Mesothelial cell of epicardium (in vitro differentiated cells): Measurements from ENCODE around the gene ADGRL3. TPM values are rescaled to one million over a fixed set of nuclear protein-coding genes. Genes with fewer than 3 reads are reported as not detected.

ENCODE experiments used
- DNase-seq, 2 experiments: peaks; one replicate each; pipeline ENCODE4 v3.0.0; 2021; ENCODE audit warnings: low spot score in 2 of 2; ENCODE audit not compliant: unreplicated experiment in 2 of 2
- H3K27ac Mint-ChIP-seq: 2 replicates; pipeline ENCODE4 v1.8.0; 2021; ENCODE audit warnings: mixed read lengths
- H3K27me3 Mint-ChIP-seq: 2 replicates; pipeline ENCODE4 v1.8.0; 2021; ENCODE audit warnings: low read depth, mixed read lengths
- H3K36me3 Mint-ChIP-seq: 2 replicates; pipeline ENCODE4 v1.8.0; 2021; ENCODE audit warnings: mixed read lengths
- H3K4me1 Mint-ChIP-seq: 2 replicates; pipeline ENCODE4 v1.8.0; 2021; ENCODE audit warnings: mixed read lengths
- H3K4me3 Mint-ChIP-seq: 2 replicates; pipeline ENCODE4 v1.8.0; 2021; ENCODE audit warnings: mild to moderate bottlenecking, moderate library complexity, mixed read lengths
- H3K9me3 Mint-ChIP-seq: 2 replicates; pipeline ENCODE4 v1.8.0; 2021; ENCODE audit warnings: mixed read lengths
- CTCF ChIP-seq: fragments of 200-600 bp; sonication (generic); IDR thresholded peaks from one replicate; pipeline ENCODE4 v1.5.0; 2021; ENCODE audit warnings: antibody characterized with exemption; ENCODE audit not compliant: unreplicated experiment
- total RNA-seq: library from RNA; stranded (reverse); gene quantifications from 3 replicates; pipeline ENCODE4 v1.2.1, GENCODE V29; 2021

Gene ADGRL3
- total RNA-seq: 64.7 to 70.1 TPM (median 68.3 TPM) in 3 replicates

GRCh38 chr4:61200187-61200915 is at the start of gene ADGRL3:
TSS of gene ADGRL3 (plus strand) at chr4:61200326.
- H3K4me3 Mint-ChIP-seq: peak within 1 kb of the TSS; percentile 100
- H3K36me3 Mint-ChIP-seq: no peaks in the 10 kb centered on the region
- H3K27me3 Mint-ChIP-seq: peaks cover 5% of the 10 kb centered on the region
- peaks cover 33% of the 10 kb centered on the region for H3K4me1 Mint-ChIP-seq
- DNase-seq: peak; percentile 50 to 74
- peak within 1 kb of the TSS; percentile 97 for H3K27ac Mint-ChIP-seq
- no peak for TF ChIP-seq CTCF
- no peaks in the 10 kb centered on the region for H3K9me3 Mint-ChIP-seq

GRCh38 chr4:61152433-61152832 is 47.7 kb upstream of the ADGRL3 start:
- no peaks in the 10 kb centered on the region for H3K36me3 Mint-ChIP-seq
- H3K27ac Mint-ChIP-seq: no peak overlapping the region
- no peak overlapping the region for H3K4me3 Mint-ChIP-seq
- DNase-seq: no peak
- no peaks in the 10 kb centered on the region for H3K27me3 Mint-ChIP-seq
- TF ChIP-seq CTCF: no peak
- no peaks in the 10 kb centered on the region for H3K9me3 Mint-ChIP-seq
- no peaks in the 10 kb centered on the region for H3K4me1 Mint-ChIP-seq

GRCh38 chr4:61160478-61160877 is 39.6 kb upstream of the ADGRL3 start:
- Mint-ChIP-seq H3K27me3 (no peaks in the 10 kb centered on the region), H3K4me1 (peaks cover 14% of the 10 kb centered on the region), H3K36me3 (no peaks in the 10 kb centered on the region), H3K4me3 (no peak overlapping the region), H3K9me3 (peaks cover 6% of the 10 kb centered on the region), H3K27ac (no peak overlapping the region)
- no peak for DNase-seq
- no peak for TF ChIP-seq CTCF

GRCh38 chr4:61162116-61162515 is 38.0 kb upstream of the ADGRL3 start:
- Mint-ChIP-seq H3K27me3 (no peaks in the 10 kb centered on the region), H3K4me1 (peaks cover 14% of the 10 kb centered on the region), H3K27ac (peak overlapping the region; percentile 67), H3K9me3 (peaks cover 6% of the 10 kb centered on the region), H3K36me3 (no peaks in the 10 kb centered on the region), H3K4me3 (no peak overlapping the region)
- TF ChIP-seq CTCF: no peak
- no peak for DNase-seq

GRCh38 chr4:61173799-61174198 is 26.3 kb upstream of the ADGRL3 start:
- Mint-ChIP-seq H3K27ac (no peak overlapping the region), H3K36me3 (no peaks in the 10 kb centered on the region), H3K9me3 (peaks cover 14% of the 10 kb centered on the region), H3K27me3 (no peaks in the 10 kb centered on the region), H3K4me3 (no peak overlapping the region), H3K4me1 (peaks cover 5% of the 10 kb centered on the region)
- no peak for TF ChIP-seq CTCF
- DNase-seq: no peak

GRCh38 chr4:61175495-61175894 is 24.6 kb upstream of the ADGRL3 start:
- Mint-ChIP-seq H3K27me3 (no peaks in the 10 kb centered on the region), H3K9me3 (peaks cover 5% of the 10 kb centered on the region)

More at GRCh38 chr4:61175495-61175894, 24.6 kb upstream of the ADGRL3 start:
- DNase-seq: no peak
- no peak for TF ChIP-seq CTCF
- Mint-ChIP-seq H3K27ac (no peak overlapping the region), H3K4me3 (no peak overlapping the region), H3K36me3 (no peaks in the 10 kb centered on the region), H3K4me1 (peaks cover 7% of the 10 kb centered on the region)
